Measurements from ENCODE around the gene IFNGR2.

- TF ChIP-seq CTCF (IDR thresholded peaks at IDR 0.05): no peak
- TF ChIP-seq TAF1 (IDR thresholded peaks at IDR 0.05; ENCODE audit: borderline replicate concordance, low read depth, low read length): no peak
- no peak for TF ChIP-seq TEAD4 (IDR thresholded peaks at IDR 0.05; ENCODE audit: borderline replicate concordance, insufficient read depth)
- no peak for TF ChIP-seq GABPA (IDR thresholded peaks at IDR 0.05; ENCODE audit: low read depth)
- TF ChIP-seq FOXM1 (IDR thresholded peaks at IDR 0.05; ENCODE audit: low read depth): no peak
- TF ChIP-seq JUND (IDR thresholded peaks at IDR 0.05): no peak
- no peak for TF ChIP-seq CHD2 (IDR thresholded peaks at IDR 0.05; ENCODE audit: low read length, partially characterized antibody)
- TF ChIP-seq, protein P1, sequence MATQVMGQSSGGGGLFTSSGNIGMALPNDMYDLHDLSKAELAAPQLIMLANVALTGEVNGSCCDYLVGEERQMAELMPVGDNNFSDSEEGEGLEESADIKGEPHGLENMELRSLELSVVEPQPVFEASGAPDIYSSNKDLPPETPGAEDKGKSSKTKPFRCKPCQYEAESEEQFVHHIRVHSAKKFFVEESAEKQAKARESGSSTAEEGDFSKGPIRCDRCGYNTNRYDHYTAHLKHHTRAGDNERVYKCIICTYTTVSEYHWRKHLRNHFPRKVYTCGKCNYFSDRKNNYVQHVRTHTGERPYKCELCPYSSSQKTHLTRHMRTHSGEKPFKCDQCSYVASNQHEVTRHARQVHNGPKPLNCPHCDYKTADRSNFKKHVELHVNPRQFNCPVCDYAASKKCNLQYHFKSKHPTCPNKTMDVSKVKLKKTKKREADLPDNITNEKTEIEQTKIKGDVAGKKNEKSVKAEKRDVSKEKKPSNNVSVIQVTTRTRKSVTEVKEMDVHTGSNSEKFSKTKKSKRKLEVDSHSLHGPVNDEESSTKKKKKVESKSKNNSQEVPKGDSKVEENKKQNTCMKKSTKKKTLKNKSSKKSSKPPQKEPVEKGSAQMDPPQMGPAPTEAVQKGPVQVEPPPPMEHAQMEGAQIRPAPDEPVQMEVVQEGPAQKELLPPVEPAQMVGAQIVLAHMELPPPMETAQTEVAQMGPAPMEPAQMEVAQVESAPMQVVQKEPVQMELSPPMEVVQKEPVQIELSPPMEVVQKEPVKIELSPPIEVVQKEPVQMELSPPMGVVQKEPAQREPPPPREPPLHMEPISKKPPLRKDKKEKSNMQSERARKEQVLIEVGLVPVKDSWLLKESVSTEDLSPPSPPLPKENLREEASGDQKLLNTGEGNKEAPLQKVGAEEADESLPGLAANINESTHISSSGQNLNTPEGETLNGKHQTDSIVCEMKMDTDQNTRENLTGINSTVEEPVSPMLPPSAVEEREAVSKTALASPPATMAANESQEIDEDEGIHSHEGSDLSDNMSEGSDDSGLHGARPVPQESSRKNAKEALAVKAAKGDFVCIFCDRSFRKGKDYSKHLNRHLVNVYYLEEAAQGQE (IDR thresholded peaks at IDR 0.05; ENCODE audit: low read depth, low read length): no peak
These were observed 67.5 kb downstream of the IFNGR2 start for GRCh38 chr21:33470701-33471100.
